RKO (cell line): ENCODE measurements around the gene ZDHHC1.

Source experiments
- DNase-seq: peaks from one replicate; pipeline ENCODE4 v3.0.0-alpha.2; 2016; ENCODE audit warnings: low spot score

Gene ZDHHC1

GRCh38 chr16:67415872-67416793 is at the start of gene ZDHHC1:
Gene ZDHHC1 (minus strand): TSS chr16:67416477. CDS start chr16:67407775, 8,702 bp downstream.
- DNase-seq: peak; percentile 79

- DNase-seq: no peak
These were observed 48.3 kb upstream of the ZDHHC1 start for GRCh38 chr16:67464565-67464964.

GRCh38 chr16:67463691-67464090 is 47.4 kb upstream of the ZDHHC1 start:
- no peak for DNase-seq

- no peak for DNase-seq
These were observed 46.8 kb upstream of the ZDHHC1 start for GRCh38 chr16:67463059-67463458.

GRCh38 chr16:67462279-67462655 is 46.0 kb upstream of the ZDHHC1 start:
- no peak for DNase-seq

GRCh38 chr16:67461600-67462278 is 45.5 kb upstream of the ZDHHC1 start:
- DNase-seq: no peak

GRCh38 chr16:67460961-67461360 is 44.7 kb upstream of the ZDHHC1 start:
- DNase-seq: no peak

- DNase-seq: no peak
These were observed 43.9 kb upstream of the ZDHHC1 start for GRCh38 chr16:67460168-67460567.

GRCh38 chr16:67459861-67460150 is 43.5 kb upstream of the ZDHHC1 start:
- DNase-seq: no peak

GRCh38 chr16:67459066-67459860 is 43.0 kb upstream of the ZDHHC1 start:
- no peak for DNase-seq

GRCh38 chr16:67458121-67458641 is 41.9 kb upstream of the ZDHHC1 start:
- no peak for DNase-seq

GRCh38 chr16:67457611-67458010 is 41.3 kb upstream of the ZDHHC1 start:
- DNase-seq: no peak

- no peak for DNase-seq
These were observed 40.3 kb upstream of the ZDHHC1 start for GRCh38 chr16:67456391-67457081.

- no peak for DNase-seq
These were observed 38.6 kb upstream of the ZDHHC1 start for GRCh38 chr16:67454852-67455251.

GRCh38 chr16:67454104-67454503 is 37.8 kb upstream of the ZDHHC1 start:
- DNase-seq: no peak

GRCh38 chr16:67451704-67452435 is 35.6 kb upstream of the ZDHHC1 start:
- DNase-seq: no peak

- DNase-seq: no peak
These were observed 34.9 kb upstream of the ZDHHC1 start for GRCh38 chr16:67451061-67451703.

GRCh38 chr16:67449739-67450138 is 33.5 kb upstream of the ZDHHC1 start:
- no peak for DNase-seq

- no peak for DNase-seq
These were observed 33.1 kb upstream of the ZDHHC1 start for GRCh38 chr16:67449336-67449735.

- DNase-seq: no peak
These were observed 32.3 kb upstream of the ZDHHC1 start for GRCh38 chr16:67448580-67448979.
